Stimulated activated CD4-positive, alpha-beta T cell treated with anti-CD3 and anti-CD28 coated beads, Interleukin-15, amount 100 ng/mL, for 24 hours (primary cell): ENCODE measurements around the gene OR4N5.
"Not testable (repeated sequence)": the region's sequence is repeated elsewhere in the genome, so short reads cannot be mapped to it uniquely, and the experiment has no call there.

Source experiments
- DNase-seq: peaks from one replicate; pipeline ENCODE4 v3.0.0-alpha.2; 2020

The OR4N5 gene, protein sequence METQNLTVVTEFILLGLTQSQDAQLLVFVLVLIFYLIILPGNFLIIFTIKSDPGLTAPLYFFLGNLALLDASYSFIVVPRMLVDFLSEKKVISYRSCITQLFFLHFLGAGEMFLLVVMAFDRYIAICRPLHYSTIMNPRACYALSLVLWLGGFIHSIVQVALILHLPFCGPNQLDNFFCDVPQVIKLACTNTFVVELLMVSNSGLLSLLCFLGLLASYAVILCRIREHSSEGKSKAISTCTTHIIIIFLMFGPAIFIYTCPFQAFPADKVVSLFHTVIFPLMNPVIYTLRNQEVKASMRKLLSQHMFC

DNA sequence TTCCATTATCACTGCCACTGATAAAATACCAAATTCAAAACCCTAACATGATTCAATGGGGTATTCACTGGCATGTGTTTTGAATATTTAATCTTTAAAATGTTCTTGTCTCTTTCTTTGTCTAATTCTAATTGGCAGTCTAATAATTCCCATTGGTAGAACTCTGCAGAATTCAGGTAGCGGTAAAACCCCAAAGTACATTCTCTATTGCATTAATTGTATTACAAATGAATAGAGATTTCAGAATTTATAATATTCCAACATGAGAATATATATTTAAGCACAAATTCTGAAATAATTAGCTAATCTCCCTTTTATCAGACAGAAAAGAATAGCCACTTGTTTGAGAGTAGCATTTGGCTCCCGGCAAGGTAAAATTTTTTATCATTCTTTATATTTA is at the start of gene OR4N5:
OR4N5 (plus strand) TSS at position 301 of the 400 bp plus-strand sequence. CDS start 4,916 bp downstream, outside the sequence.
- DNase-seq: no peak

- DNase-seq: no peak
Observed at GRCh38 chr14:20092050-20092449, 46.6 kb upstream of the OR4N5 start.

- DNase-seq: no peak
Observed at GRCh38 chr14:20093442-20093841, 45.2 kb upstream of the OR4N5 start.

- DNase-seq: not testable (repeated sequence)
Observed at GRCh38 chr14:20098926-20099770, 39.5 kb upstream of the OR4N5 start.

DNA sequence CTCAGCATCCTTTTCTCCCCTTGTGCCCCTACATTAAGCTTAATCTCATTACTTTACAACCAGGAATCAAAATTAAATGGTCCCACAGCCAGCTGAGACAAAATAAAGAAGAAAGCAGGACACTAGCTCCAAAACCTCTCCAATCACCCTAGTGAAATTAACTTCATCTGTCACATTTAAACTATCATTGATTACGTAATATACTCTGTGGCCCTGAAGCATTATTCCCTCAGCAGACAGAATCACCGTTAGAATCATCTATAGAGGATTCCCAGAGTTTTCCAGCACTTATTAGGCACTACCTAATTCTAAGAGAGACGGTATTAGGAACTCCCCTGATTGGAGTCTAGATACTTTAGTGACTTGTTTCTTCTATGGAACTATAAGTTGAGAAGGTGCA is 28.2 kb upstream of the OR4N5 start, which contains the start of gene OR4K17:
OR4K17 (plus strand) TSS at position 302 of the 400 bp plus-strand sequence. CDS start 6,761 bp downstream, outside the sequence.
- no peak for DNase-seq

DNA sequence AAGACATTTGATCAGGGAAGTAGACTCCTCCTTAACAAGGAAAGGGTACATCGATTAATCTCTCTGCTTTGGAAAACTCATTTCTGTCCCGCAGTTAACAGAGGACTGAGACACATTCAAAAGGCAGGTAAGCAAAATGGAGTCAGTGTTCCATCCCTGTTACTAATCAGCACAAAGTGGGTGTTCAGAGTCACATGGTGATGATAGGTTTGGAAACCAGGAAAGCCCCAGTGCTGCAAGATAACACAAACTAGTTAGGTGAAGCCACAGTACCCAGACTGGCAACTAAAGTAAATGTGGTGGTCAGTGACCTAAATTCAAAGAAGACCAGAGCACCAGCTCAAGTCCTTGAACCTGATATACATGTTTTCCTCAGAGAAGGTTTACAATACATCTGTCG is 26.3 kb upstream of the OR4N5 start:
- DNase-seq: no peak

- no peak for DNase-seq
Observed at GRCh38 chr14:20116748-20117147, 21.9 kb upstream of the OR4N5 start.

GRCh38 chr14:20118795-20119194 is 19.8 kb upstream of the OR4N5 start:
- no peak for DNase-seq

- DNase-seq: no peak
Observed at GRCh38 chr14:20143911-20144310, 5.3 kb downstream of the OR4N5 start.

DNA sequence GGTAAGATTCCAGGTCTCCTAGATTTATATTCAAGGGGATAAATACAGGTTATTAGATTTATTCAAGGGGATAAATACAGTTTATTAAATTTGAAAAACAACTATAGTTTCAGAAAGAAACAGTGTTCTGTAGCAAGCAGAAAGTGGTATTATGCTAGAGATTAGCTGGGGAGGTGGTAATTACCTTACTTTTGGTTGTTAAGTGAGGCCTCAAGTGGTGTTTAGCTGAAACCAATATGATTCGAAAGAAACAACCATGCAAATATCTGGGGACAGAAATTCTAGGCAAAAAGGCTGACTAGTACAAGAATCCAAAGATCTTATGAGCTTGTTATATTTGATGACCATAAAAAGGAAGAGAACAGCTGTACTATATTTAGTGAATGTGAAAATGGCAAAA is 6.2 kb downstream of the OR4N5 start:
- no peak for DNase-seq

GRCh38 chr14:20164462-20164861 is 25.8 kb downstream of the OR4N5 start:
- DNase-seq: no peak

- no peak for DNase-seq
Observed at GRCh38 chr14:20167091-20167490, 28.5 kb downstream of the OR4N5 start.

DNA sequence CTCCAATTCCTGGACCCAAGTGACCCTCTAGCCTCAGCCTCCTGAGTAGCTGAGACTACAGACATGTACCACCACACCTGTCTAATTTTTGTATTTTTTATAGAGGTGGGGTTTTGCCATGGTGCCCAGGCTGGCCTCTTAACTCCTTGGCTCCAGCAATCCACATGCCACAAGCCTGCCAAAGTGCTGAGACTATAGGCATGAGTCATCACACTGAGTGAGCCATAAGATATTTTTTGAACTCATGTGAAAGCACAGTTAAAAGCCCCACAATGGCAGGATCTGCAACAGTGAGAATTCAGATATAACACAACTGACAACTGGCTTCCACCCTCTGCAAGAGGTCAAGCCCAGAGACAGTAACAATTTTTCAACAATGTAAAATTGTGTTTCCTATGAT is 31.2 kb downstream of the OR4N5 start:
- not testable (repeated sequence) for DNase-seq

- DNase-seq: not testable (repeated sequence)
Observed at GRCh38 chr14:20174205-20174604, 35.6 kb downstream of the OR4N5 start.

GRCh38 chr14:20176330-20176729 is 37.7 kb downstream of the OR4N5 start:
- no peak for DNase-seq

- no peak for DNase-seq
Observed at GRCh38 chr14:20177433-20177974, 38.9 kb downstream of the OR4N5 start.

DNA sequence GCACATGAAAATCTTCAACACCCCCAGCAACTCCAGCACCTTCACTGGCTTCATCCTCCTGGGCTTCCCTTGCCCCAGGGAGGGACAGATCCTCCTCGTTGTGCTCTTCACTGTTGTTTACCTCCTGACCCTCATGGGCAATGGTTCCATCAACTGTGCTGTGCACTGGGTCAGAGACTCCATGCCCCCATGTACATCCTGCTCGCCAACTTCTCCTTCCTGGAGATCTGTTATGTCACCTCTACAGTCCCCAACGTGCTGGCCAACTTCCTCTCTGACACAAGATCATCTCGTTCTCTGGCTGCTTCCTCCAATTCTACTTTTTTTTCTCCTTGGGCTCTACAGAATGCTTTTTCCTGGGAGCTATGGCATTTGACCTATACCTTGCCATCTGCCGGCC is 40.6 kb downstream of the OR4N5 start:
- DNase-seq: no peak

DNA sequence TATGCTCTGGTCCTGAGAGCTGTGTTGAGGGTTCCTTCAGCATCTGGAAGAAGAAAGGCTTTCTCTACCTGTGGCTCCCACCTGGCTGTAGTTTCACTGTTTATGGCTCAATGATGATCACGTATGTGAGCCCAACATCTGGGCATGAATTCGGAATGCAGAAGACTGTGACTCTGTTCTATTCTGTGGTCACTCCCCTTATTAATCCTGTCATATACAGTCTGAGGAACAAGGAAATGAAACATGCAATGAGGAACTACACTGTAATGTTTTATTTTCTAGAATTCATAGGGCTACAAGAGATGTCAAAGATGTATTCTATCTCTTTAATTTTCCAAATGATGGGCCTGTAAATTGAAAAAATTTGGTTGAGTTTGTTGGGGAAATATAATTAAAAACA is 41.3 kb downstream of the OR4N5 start:
- no peak for DNase-seq

GRCh38 chr14:20180486-20180885 is 41.9 kb downstream of the OR4N5 start:
- DNase-seq: no peak

DNA sequence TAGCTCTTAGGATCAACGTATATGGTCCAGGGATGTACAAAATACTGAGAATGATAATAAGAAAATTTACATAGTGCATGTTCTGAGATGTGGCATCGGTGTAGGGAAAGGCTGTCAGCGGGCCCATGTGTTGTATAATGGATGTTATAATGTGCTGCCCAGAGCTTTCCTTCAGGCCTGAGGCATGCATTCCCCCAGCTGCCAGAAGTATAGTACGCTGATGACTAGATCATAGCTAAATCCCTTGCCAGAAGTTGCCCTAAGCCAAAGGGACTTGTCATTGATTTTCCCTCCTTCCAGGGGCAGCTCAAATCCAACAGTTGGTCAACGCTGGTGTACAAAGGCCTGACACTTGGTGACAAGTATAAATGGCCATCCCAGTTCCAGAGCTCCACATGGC is 45.6 kb downstream of the OR4N5 start:
- no peak for DNase-seq

DNA sequence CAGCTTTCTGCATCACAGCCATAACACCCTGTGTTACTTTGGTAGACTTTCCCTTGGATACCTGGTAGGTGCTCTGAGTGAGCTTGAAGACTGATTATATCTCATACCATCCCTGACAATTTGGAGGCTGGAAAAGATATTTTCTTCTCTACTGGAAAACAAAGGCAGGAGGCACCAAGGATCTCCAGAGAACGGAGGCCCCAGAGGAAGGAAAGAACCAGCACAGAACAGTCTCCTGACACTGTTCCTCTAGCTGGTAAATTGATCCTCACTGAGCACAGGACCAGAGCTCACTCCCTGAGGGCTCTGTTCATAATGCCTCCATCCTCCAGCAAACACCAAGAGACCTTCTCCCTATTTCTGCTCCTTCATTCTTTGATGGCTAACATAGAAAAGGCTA is 52.0 kb downstream of the OR4N5 start, which contains the start of gene OR11G2:
OR11G2 (plus strand) TSS at position 301 of the 400 bp plus-strand sequence. CDS start 6,542 bp downstream, outside the sequence.
- DNase-seq: no peak

- no peak for DNase-seq
Observed at GRCh38 chr14:20191396-20191795, 52.8 kb downstream of the OR4N5 start.

DNA sequence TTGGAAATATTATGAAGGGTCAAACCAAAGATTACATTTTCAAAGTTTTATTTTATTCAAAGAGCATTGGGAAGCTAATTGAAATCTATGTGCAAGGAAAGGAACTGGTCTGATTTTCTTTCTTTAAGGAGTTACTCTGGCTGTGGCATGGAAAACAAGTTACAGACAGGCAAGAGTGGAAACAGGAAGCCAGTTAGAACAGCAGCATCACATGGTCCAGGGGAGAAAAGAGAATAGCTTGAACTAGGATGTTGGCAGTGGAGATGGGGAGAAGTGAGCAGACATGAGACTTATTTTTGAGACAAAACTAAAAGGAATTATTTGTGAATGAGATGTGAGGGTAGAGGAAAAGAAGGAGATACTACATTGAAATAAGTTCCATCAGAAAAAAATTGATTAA is 55.5 kb downstream of the OR4N5 start:
- no peak for DNase-seq
